ENCODE data around the gene TMUB1. TPM values are rescaled to one million over a fixed set of nuclear protein-coding genes. Genes with fewer than 3 reads are reported as not detected.
"Not testable (repeated sequence)": the region's sequence is repeated elsewhere in the genome, so short reads cannot be mapped to it uniquely, and the experiment has no call there.

TMUB1 gene
- total RNA-seq, 1 donor, result 18.1 TPM

DNA sequence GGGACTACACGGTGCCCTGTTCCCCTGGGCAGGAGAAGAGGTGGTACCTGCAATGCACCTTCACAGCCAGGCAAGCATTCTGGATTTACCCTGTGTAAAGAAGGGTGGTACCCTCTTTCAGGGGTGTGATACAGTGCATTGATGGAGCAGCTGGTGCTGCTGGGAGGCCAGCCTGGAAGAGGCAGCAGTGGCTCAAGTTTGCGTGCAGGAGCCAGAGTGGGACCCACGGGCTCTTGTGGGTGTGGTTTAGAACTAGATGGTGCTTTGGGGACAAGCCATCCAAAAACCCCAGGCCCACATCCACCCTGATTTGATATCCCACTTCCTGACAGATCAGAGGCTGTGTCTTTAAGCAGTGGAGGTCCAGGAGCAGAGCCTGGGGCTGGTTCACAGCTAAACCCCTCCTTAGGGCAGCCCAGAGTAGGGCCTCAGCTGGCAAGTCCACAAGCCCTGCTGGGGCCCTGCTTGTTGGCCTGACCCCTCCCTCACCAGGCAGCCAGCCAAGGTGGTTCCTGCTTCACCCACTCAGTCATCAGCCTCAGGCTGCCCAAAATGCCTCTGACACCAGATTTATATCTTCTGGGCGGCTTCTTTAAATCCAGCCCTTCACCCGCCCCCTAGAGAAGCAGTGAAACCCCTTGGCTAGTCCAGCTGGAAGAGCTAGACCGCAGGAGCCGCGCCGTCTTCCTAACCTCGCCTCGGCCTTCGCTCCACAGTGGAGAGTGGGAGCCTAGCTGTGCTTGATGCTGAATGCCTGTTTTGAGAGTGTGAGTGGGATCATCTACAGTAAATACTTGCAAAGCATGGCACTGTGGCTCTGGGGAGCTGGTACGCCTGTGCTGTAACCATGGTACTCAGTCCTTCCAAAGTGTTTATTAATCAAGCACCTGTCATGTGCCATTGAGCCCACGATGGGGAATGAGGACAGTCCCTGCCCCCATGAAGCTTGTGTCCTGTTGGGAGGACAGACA is 36.4 kb downstream of the TMUB1 start:
- Histone ChIP-seq H3K36me3 (ENCODE audit: insufficient read depth, low read length) (no peaks in the 10 kb centered on the region), H4K20me1 (ENCODE audit: insufficient read depth, low read length) (peaks cover 6% of the 10 kb centered on the region), H2AFZ (ENCODE audit: low read length) (no peak overlapping the region), H3K79me2 (ENCODE audit: insufficient read depth, low read length) (no peaks in the 10 kb centered on the region), H3K4me1 (ENCODE audit: insufficient read depth, low read length) (peaks cover 12% of the 10 kb centered on the region), H3K27ac (ENCODE audit: low read depth, low read length) (no peak overlapping the region), H3K4me2 (ENCODE audit: insufficient read depth, low read length) (no peak overlapping the region), H3K27me3 (ENCODE audit: insufficient read depth, low read length) (no peaks in the 10 kb centered on the region), H3K9me3 (ENCODE audit: low read depth, low read length) (no peaks in the 10 kb centered on the region), H3K4me3 (ENCODE audit: insufficient read depth, low read length) (no peak overlapping the region)
- no peak for TF ChIP-seq CTCF (IDR thresholded peaks at IDR 0.05; ENCODE audit: extremely low read depth, low read depth, low read length)
- peak; percentile 97 for DNase-seq (ENCODE audit: insufficient read length, low spot score, missing footprints)

DNA sequence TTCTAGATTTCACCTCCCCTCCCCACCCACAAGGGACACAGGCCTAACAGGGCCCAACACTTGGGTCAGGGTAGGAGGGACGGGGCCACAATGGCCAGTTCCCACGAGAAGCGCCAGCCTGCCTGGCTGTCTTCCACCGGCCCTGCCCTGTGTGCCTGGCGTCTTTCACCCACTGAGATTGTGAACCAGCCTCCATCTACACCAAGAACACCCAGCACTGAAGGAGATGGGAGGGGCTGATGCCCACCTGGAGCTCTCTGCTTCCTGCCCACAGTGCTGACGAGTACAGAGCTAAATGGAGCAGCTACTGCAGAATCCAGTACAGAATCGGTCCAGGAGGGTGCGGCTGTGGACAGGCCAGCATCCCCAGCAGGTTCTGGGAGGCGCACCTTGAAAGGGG is 37.3 kb downstream of the TMUB1 start:
- no peaks in the 10 kb centered on the region for H3K9me3 ChIP-seq (ENCODE audit: low read depth, low read length)
- no peak overlapping the region for H3K27ac ChIP-seq (ENCODE audit: low read depth, low read length)
- H4K20me1 ChIP-seq (ENCODE audit: insufficient read depth, low read length), result peaks cover 6% of the 10 kb centered on the region
- H3K27me3 ChIP-seq (ENCODE audit: insufficient read depth, low read length), result no peaks in the 10 kb centered on the region
- TF ChIP-seq CTCF (IDR thresholded peaks at IDR 0.05; ENCODE audit: extremely low read depth, low read depth, low read length), result no peak
- no peaks in the 10 kb centered on the region for H3K79me2 ChIP-seq (ENCODE audit: insufficient read depth, low read length)
- peaks cover 12% of the 10 kb centered on the region for H3K4me1 ChIP-seq (ENCODE audit: insufficient read depth, low read length)
- H3K4me2 ChIP-seq (ENCODE audit: insufficient read depth, low read length), result no peak overlapping the region
- DNase-seq (ENCODE audit: insufficient read length, low spot score, missing footprints), result no peak
- no peaks in the 10 kb centered on the region for H3K36me3 ChIP-seq (ENCODE audit: insufficient read depth, low read length)
- no peak overlapping the region for H2AFZ ChIP-seq (ENCODE audit: low read length)
- H3K4me3 ChIP-seq (ENCODE audit: insufficient read depth, low read length), result no peak overlapping the region

GRCh38 chr7:151045262-151045661 is 38.0 kb downstream of the TMUB1 start:
- Histone ChIP-seq H3K36me3 (ENCODE audit: insufficient read depth, low read length) (no peaks in the 10 kb centered on the region), H3K27ac (ENCODE audit: low read depth, low read length) (no peak overlapping the region), H2AFZ (ENCODE audit: low read length) (no peak overlapping the region), H3K79me2 (ENCODE audit: insufficient read depth, low read length) (no peaks in the 10 kb centered on the region), H4K20me1 (ENCODE audit: insufficient read depth, low read length) (peaks cover 6% of the 10 kb centered on the region), H3K27me3 (ENCODE audit: insufficient read depth, low read length) (no peaks in the 10 kb centered on the region), H3K4me2 (ENCODE audit: insufficient read depth, low read length) (no peak overlapping the region), H3K9me3 (ENCODE audit: low read depth, low read length) (no peaks in the 10 kb centered on the region), H3K4me3 (ENCODE audit: insufficient read depth, low read length) (no peak overlapping the region), H3K4me1 (ENCODE audit: insufficient read depth, low read length) (peaks cover 12% of the 10 kb centered on the region)
- DNase-seq (ENCODE audit: insufficient read length, low spot score, missing footprints), result peak; percentile 78
- no peak for TF ChIP-seq CTCF (IDR thresholded peaks at IDR 0.05; ENCODE audit: extremely low read depth, low read depth, low read length)

GRCh38 chr7:151043959-151044358 is 39.3 kb downstream of the TMUB1 start:
- Histone ChIP-seq H3K9me3 (ENCODE audit: low read depth, low read length) (no peaks in the 10 kb centered on the region), H3K4me2 (ENCODE audit: insufficient read depth, low read length) (no peak overlapping the region), H3K4me1 (ENCODE audit: insufficient read depth, low read length) (peaks cover 23% of the 10 kb centered on the region), H2AFZ (ENCODE audit: low read length) (no peak overlapping the region), H3K79me2 (ENCODE audit: insufficient read depth, low read length) (no peaks in the 10 kb centered on the region), H3K4me3 (ENCODE audit: insufficient read depth, low read length) (no peak overlapping the region), H4K20me1 (ENCODE audit: insufficient read depth, low read length) (peaks cover 6% of the 10 kb centered on the region), H3K36me3 (ENCODE audit: insufficient read depth, low read length) (no peaks in the 10 kb centered on the region), H3K27me3 (ENCODE audit: insufficient read depth, low read length) (no peaks in the 10 kb centered on the region), H3K27ac (ENCODE audit: low read depth, low read length) (no peak overlapping the region)
- DNase-seq (ENCODE audit: insufficient read length, low spot score, missing footprints), result peak; percentile 76
- no peak for TF ChIP-seq CTCF (IDR thresholded peaks at IDR 0.05; ENCODE audit: extremely low read depth, low read depth, low read length)

GRCh38 chr7:151043449-151043848 is 39.8 kb downstream of the TMUB1 start:
- H2AFZ ChIP-seq (ENCODE audit: low read length); H4K20me1 ChIP-seq (ENCODE audit: insufficient read depth, low read length); H3K79me2 ChIP-seq (ENCODE audit: insufficient read depth, low read length); H3K27ac ChIP-seq (ENCODE audit: low read depth, low read length); H3K27me3 ChIP-seq (ENCODE audit: insufficient read depth, low read length); DNase-seq (ENCODE audit: insufficient read length, low spot score, missing footprints); H3K9me3 ChIP-seq (ENCODE audit: low read depth, low read length); H3K4me3 ChIP-seq (ENCODE audit: insufficient read depth, low read length); H3K36me3 ChIP-seq (ENCODE audit: insufficient read depth, low read length); H3K4me2 ChIP-seq (ENCODE audit: insufficient read depth, low read length): not testable (repeated sequence)
- peaks cover 28% of the 10 kb centered on the region for H3K4me1 ChIP-seq (ENCODE audit: insufficient read depth, low read length)
